WTC11 (cell line): ENCODE measurements around the gene PYCR2.

Experiments
- ELF4 ChIP-seq: sonication (generic); formaldehyde crosslinking; IDR thresholded peaks from 2 replicates; pipeline ENCODE4 v1.8.1; 2022; ENCODE audit warnings: low read depth, mild to moderate bottlenecking, moderate library complexity, missing genetic modification reagents
- KAT7 ChIP-seq: sonication (generic); formaldehyde crosslinking; IDR thresholded peaks from 2 replicates; pipeline ENCODE4 v1.8.1; 2023; ENCODE audit warnings: missing genetic modification reagents, mild to moderate bottlenecking, borderline replicate concordance
- ZNF423 ChIP-seq: fragments of 250-450 bp; sonication (Bioruptor Pico); IDR thresholded peaks from 2 replicates; pipeline ENCODE4 v2.1.2; 2022; ENCODE audit warnings: mild to moderate bottlenecking, moderate library complexity
- TF ChIP-seq, protein P1 (sequence below): fragments of 200-600 bp; IDR thresholded peaks from 2 replicates; pipeline ENCODE4 v1.8.0; 2022; ENCODE audit warnings: antibody characterized with exemption

- TF ChIP-seq, protein P1, sequence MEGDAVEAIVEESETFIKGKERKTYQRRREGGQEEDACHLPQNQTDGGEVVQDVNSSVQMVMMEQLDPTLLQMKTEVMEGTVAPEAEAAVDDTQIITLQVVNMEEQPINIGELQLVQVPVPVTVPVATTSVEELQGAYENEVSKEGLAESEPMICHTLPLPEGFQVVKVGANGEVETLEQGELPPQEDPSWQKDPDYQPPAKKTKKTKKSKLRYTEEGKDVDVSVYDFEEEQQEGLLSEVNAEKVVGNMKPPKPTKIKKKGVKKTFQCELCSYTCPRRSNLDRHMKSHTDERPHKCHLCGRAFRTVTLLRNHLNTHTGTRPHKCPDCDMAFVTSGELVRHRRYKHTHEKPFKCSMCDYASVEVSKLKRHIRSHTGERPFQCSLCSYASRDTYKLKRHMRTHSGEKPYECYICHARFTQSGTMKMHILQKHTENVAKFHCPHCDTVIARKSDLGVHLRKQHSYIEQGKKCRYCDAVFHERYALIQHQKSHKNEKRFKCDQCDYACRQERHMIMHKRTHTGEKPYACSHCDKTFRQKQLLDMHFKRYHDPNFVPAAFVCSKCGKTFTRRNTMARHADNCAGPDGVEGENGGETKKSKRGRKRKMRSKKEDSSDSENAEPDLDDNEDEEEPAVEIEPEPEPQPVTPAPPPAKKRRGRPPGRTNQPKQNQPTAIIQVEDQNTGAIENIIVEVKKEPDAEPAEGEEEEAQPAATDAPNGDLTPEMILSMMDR: no peak
- TF ChIP-seq KAT7 (CRISPR knock-in tag): no peak
- no peak for TF ChIP-seq ELF4
- TF ChIP-seq ZNF423 (CRISPR knock-in tag): no peak
Measured at GRCh38 chr1:225919906-225920305, 4.1 kb downstream of the PYCR2 start.
